Frontal cortex (tissue), 4 donors: ENCODE measurements around the gene SWSAP1. TPM values are rescaled to one million over a fixed set of nuclear protein-coding genes. Genes with fewer than 3 reads are reported as not detected.
"Not testable (repeated sequence)": the region's sequence is repeated elsewhere in the genome, so short reads cannot be mapped to it uniquely, and the experiment has no call there.

ENCODE experiments used
- DNase-seq, 2 donors: peaks; one replicate each; pipeline ENCODE4 v3.0.0; 2012; ENCODE audit warnings: low spot score in 2 of 2
- FAIRE-seq: peaks from 2 replicates; lab custom pipeline; 2012; peaks lifted over from hg19 to GRCh38; lab: Jason Lieb, UNC
- total RNA-seq: library from RNA; depleted of rRNA; stranded (reverse); fragments of >200 nt; gene quantifications from one replicate; pipeline ENCODE4 v1.2.3, GENCODE V29; 2014
- donor health status: control.
- donor health status: control.
- donor health status: control.

SWSAP1 gene
- total RNA-seq, 1 donor from 2014 or later = 0.82 TPM

DNA sequence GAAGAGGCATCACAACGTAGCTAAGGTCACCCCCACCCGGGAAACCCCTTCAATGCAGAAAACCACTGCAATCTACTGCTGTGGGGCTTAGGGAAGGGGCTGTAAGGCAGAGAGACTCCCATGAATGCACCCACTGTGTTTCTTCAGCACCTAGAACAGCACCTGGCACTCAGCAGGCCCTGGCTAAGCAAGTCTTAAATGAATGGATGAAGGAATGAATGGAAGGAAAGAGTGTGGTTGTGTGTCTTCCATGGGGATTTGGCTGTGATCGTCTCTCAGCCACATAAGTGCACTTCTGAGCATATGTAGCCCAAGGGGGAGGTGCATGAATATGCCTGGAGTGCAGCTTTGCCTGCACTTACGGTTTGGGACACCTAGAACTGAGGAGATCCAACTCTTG lies 25.3 kb upstream of the SWSAP1 start:
- no peak for DNase-seq
- FAIRE-seq = no peak

GRCh38 chr19:11354102-11354501 lies 20.4 kb upstream of the SWSAP1 start:
- FAIRE-seq, DNase-seq: not testable (repeated sequence)

- FAIRE-seq (no peak), DNase-seq (peak; percentile 85 to 97)
Observed at GRCh38 chr19:11355160-11356073, 19.0 kb upstream of the SWSAP1 start, which contains the start of gene PLPPR2. Gene PLPPR2 (plus strand): TSS chr19:11355432. CDS start chr19:11357674, 2,242 bp downstream.

DNA sequence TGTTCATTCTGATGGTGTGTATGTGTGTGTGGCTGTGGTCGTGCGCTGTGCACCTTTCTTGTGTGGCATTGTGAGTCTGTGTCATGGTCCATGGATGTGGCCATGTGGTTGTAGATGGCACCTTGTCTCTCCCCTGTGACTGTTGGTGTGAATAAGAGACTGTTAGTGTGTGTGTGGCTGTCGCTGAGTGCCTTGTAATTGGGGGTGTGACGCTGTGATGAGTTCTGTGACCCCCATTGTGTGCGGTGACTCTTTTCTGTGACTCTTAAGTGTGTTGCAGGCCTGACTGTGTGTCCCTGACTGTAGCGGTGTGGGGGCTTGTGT lies 18.4 kb upstream of the SWSAP1 start:
- FAIRE-seq (no peak), DNase-seq (no peak)

DNA sequence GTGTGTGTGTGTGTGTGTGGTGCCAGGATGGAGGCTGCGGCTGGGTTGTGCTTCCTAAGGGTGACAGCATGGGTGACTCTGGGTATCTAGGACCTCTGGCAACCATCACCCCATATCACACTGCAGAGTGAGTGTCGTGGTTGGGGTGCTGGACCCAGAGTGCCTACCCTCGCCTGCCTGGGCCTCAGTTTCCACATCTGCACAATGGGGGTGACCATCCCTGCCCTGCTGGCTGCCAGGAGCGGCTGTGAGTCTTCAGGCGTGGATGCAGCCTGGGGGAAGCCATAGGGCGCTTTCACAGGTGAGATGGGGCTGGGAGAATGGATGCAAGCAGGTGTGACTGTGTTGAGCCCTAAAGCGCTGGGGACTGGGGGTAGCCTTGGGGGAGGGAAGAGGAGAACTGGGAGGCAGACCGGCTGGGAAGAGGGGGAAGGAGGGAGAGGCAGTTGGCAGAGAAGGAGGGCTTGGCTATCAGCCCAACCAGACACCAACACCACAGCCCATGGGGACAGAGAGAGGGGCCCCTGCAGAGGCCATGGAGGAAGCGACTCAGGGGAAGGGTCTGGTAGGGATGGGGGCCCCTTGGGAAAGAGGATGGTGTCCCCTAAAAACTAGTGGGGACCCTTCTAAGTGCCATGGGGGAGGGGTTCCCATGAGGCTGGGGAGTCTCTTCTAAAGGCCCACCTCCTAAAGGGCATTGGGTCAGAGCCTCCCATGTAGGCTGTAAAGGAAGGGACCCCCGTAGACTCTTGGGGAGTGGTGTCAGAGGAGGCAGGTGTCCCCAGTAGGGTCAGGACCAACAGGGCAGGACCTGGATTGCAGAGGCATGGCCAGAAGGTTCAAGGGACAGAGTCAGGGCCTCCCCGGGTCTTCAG lies 17.6 kb upstream of the SWSAP1 start:
- DNase-seq = no peak
- no peak for FAIRE-seq

DNA sequence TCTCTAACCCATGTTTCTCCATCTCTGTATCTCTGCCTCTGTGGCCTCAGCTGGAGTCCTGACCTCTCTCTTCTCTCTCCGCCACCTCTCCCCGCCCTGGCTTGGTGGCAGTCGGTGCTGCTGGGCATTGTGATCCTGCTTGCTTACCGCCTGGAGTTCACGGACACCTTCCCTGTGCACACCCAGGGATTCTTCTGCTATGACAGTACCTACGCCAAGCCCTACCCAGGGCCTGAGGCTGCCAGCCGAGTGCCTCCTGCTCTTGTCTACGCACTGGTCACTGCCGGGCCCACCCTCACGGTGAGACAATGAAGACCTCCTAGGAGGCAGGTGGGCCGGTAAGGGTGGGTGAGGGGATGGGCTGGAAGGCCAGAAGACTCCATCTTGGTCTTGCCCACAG lies 15.0 kb upstream of the SWSAP1 start:
- DNase-seq (no peak), FAIRE-seq (no peak)

- no peak for DNase-seq
- FAIRE-seq = no peak
Observed at GRCh38 chr19:11361037-11361770, 13.3 kb upstream of the SWSAP1 start.

GRCh38 chr19:11361771-11362731 lies 12.4 kb upstream of the SWSAP1 start:
- DNase-seq (no peak), FAIRE-seq (no peak)

DNA sequence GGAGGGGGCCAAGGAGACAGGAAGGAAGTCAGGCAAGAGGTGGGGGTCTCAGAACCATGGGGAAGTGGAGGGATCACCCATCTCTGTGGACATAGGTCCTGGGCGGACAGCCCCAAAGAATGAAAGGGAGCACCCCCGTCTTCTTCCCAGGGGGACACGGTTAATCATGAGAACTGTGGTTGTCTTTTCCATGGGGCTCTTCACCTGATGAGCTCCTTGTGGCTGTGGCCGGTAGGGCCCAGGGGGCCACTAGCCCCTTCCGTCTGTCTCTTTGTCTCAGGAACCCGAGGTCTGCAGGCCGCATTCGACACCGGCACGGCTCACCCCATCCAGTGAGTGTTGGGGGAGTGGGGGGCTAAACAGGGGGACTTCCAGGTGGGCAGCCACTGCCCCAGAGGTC lies 10.6 kb upstream of the SWSAP1 start:
- DNase-seq = no peak
- no peak for FAIRE-seq

- FAIRE-seq (no peak), DNase-seq (no peak)
Observed at GRCh38 chr19:11364296-11364904, 10.1 kb upstream of the SWSAP1 start.

GRCh38 chr19:11364935-11365334 lies 9.5 kb upstream of the SWSAP1 start:
- DNase-seq = no peak
- FAIRE-seq = no peak

GRCh38 chr19:11365557-11366117 lies 8.8 kb upstream of the SWSAP1 start:
- DNase-seq (no peak), FAIRE-seq (no peak)

GRCh38 chr19:11367528-11367927 lies 6.9 kb upstream of the SWSAP1 start:
- no peak for FAIRE-seq
- no peak for DNase-seq

DNA sequence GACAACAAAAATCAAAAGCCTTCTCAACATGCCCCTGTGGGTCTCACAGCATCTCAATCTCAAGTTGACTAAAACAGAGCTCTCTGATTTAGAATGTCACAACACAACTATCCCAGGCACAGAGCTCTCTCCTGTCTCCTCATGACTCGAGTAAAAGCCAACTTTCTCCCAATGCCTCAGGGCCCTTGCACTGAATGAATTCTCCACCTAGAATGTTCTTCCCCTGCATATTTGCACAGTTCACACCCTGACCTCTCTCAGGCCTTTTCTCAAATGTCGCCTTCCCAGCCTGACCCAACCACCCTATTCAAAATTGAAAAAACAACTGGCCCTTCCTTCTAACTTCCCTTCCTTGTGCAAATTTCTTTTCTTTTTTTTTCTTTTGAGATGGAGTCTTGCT lies 3.7 kb upstream of the SWSAP1 start:
- DNase-seq = no peak

GRCh38 chr19:11373166-11373884 lies 1.1 kb upstream of the SWSAP1 start:
- peak in 1 of 2 donors; percentile 73 for DNase-seq
- no peak for FAIRE-seq

More for the DNA sequence above, 3.7 kb upstream of the SWSAP1 start:
- no peak for FAIRE-seq

DNA sequence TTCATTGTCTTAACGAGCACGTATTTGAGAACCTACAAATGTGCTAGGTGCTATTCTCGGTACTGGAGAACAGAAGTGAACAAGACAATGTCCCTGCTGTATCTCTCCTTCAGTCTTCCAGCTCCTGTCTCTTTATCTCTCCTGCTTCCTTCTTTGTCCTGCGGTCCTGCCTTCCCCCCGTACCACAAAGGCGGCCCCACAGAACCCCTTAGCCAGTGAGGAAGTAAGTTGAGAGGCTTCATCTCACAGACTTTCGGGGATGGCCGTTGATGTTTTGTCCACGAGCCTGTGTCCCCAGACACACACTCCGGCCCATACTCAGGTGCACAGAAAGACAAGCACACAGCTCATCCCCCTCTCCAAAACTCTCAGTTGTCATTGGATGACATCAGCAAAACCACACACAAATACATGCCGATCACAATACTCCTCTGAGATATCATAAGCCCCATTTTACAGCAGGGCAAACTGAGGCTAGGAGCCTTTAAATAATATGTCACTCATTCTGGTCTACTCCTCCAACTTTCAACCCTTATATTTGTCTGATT lies 507 bp upstream of the SWSAP1 start:
- DNase-seq (no peak), FAIRE-seq (no peak)
